Fibroblast of gingiva (primary cell): Measurements from ENCODE around the gene NKIRAS1.
A peak's percentile ranks its signal among the peaks of the same experiment; 100 is the strongest.
"Not testable (repeated sequence)": the region's sequence is repeated elsewhere in the genome, so short reads cannot be mapped to it uniquely, and the experiment has no call there.

ENCODE experiments used
- DNase-seq: peaks from one replicate; pipeline ENCODE4 v3.0.0-alpha.2; 2011; ENCODE audit warnings: low read depth

NKIRAS1 gene

DNA sequence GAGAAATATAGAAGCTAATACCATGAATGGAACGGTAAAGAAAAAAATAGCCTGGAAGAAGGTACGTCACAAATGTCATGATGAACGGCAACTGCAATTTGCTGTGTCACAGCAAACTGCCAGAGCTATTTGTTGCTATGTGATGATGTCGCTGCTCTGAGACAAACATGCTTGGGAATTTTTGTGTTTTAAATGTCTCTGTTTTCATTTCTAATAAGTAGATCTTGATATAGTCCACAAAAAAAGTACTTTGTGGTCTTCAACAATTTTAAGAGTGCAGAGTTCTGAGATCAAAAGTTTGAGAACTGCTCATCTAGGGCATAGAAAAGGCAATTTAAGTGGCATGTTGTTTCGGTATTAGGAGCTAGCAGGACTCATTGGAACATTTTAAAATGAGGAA lies 24.0 kb upstream of the NKIRAS1 start:
- no peak for DNase-seq

DNA sequence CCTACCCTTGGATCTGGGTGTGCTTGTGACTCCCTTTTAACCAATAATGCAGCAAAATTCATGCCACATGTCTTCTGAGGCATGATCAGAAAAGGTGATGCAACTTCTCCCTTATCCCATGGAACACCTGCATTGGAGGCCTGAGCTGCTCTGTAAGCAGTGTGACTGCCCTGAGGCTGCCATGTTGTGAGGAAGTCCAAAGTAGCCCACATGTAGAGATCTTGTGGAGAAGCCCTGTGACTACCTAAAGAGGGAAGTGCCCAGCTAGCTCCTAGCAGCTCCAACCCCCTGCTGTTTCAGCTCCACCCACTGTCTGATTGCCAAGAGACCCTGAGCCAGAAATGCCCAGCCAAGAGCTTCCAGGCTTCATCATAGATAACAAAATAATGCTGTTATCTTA lies 21.9 kb upstream of the NKIRAS1 start:
- no peak for DNase-seq

DNA sequence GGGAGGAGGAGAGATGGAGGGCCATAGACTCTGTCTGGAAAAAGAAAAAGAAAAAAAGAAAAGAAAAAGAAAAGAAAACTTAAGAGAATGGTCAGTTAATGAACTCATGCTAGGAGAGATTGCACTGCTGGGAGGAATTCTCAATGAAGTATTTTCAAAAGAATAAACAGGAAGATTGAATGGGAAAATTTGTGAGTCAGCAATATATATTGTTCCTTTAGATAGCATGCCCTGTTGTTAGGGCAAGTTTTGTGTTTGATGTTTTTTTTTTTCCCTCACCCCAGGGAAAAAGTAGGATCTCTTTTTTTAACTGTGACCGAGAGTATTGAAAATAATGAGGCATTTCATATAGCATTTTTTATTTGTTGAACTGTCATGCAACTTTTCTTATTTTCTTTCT lies 20.5 kb upstream of the NKIRAS1 start:
- DNase-seq = no peak

DNA sequence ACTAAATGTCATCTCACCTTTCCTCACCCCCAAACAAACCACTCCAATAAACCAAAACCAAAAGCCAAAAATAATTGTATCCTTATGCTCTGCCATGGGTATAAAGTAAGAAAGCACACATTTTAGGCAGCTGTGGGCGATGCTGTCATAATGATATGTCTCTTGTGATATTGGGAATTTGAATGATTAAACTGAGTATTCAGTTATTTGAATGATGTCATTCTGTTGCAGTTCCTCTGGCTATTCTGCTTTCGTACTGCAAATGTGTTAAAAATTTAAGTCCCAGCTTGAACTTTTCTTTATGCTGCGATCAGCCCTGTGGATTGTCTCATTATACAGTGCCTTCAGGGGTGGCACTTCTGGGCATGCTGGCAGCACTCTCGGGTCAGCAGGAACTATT lies 17.5 kb upstream of the NKIRAS1 start:
- no peak for DNase-seq

DNA sequence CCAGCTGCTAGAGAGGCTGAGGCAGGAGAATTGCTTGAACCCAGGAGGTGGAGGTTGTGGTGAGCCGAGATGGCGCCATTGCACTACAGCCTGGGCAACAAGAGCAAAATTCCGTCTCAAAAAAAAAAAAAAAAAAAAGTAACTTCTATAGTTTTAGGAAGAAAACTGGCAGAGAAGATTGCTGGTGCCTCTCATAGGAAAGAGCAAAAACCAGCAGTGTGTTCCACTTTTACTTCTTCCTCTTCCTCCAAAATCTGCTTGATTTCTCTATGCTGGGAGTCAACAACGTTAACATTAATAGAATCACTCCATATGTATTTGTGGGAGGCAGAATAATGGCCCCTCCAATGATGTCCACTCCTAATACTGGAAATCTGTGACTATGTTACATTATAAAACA lies 15.8 kb upstream of the NKIRAS1 start:
- DNase-seq = no peak

DNA sequence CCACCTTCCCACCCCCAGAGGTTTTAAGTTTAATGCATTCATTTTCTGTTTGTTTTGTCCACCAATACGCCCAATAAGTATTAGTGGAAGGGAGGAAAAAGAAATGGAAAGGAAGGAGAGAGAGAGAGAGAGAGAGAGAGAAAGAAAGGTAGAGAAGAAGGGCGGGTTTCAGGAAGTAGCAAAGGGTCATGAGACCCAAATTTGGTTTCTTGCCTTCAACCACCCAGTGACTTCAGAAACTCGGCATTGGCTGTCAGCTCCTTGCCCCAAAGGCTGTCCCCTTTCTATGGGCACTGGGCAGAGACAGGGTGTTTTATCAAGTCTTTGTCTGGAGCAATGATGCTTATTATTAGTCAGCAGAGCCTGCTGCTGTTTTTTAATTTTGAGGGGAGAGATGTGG lies 14.8 kb upstream of the NKIRAS1 start:
- DNase-seq = no peak

DNA sequence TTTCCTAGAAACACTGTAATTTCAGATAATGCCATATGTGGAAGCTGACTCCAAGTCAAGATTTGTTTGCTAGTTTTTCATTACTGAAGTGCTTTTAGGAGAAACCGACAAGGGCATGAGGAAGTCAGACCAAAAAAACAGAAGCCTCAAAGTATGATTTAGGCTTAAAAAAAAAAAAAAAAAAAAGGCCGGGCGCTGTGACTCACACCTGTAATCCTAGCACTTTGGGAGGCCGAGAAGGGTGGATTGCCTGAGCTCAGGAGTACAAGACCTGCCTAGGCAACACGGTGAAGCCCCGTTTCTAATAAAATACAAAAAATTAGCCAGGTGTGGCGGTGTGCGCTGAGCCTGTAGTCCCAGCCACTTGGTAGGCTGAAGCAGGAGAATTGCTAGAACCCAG lies 11.7 kb upstream of the NKIRAS1 start:
- DNase-seq = no peak

DNA sequence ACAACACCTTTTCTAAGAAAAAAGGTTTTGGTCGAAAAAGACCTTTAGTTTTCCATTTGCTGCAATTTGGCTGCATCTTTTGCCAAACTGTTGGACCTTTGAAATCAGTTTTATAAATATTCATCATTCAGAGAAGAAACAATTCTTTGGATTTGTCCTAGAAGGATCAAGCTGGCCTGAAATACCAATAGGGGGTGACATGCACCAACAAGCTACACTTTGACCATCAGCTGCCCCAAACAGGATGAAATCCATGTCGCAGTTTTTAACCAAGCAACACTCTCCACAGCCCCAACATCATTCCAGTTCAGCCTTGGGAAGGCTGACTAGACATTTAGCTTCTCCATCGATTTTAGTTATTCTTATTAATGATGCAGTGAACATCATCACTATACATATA lies 9.9 kb upstream of the NKIRAS1 start:
- peak; percentile 14 for DNase-seq

DNA sequence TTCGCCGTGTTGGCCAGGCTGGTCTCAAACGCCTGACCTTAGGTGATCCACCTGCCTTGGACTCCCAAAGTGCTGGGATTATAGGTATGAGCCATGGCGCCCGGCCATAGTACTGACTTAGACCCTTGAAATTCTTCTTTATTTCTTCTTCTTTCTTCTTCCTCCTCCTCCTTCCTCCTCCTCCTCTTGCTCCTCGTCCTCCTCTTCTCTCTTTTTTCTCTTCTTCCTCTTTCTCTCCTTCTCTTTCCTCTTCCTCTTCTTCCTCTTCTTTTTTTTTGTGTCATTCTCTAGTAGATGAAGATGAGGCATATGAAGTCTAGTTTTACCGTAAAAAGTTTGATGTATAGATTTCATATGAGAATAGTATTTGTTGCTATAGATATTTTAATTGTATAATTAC lies 9.5 kb upstream of the NKIRAS1 start:
- no peak for DNase-seq

DNA sequence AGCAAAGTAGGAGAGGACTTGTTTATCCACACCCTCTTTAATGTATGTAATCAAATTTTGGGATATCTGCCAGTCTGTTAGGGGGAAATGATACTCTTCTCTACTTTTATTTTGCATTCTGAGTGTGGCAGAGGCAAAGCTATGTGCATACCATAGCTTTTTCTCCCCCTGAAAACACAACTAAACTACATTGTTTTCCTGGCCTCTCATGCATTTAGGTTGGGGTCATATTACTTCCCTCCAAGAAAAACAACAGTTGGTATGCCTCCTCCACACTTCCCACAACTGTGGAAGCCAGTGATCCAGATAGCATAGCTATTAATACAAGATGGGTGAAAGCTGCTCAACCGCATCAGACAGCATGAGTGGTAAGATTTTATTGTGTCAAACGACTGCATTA lies 7.0 kb upstream of the NKIRAS1 start:
- peak; percentile 17 for DNase-seq

DNA sequence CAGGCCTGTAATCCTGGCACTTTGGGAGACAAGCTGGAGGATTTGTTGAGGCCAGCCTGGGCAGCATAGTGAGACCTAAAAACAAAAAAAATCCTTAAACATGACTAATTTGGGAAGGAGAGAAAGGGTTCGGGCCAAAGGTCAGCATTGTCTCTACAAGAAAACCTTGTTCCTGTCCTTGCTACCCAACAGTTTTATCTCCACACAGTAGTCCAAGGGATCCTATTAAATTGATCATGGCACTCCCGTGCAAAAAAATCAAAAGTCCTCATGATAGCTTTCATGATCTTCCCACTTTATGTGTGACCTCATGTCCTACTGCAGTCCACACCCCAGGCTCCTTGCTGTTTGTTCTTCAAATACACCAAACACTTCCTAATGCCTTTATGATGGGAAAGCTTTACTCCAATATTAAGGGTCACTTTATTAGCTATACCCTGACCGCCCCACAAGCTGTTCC lies 4.3 kb upstream of the NKIRAS1 start:
- no peak for DNase-seq

DNA sequence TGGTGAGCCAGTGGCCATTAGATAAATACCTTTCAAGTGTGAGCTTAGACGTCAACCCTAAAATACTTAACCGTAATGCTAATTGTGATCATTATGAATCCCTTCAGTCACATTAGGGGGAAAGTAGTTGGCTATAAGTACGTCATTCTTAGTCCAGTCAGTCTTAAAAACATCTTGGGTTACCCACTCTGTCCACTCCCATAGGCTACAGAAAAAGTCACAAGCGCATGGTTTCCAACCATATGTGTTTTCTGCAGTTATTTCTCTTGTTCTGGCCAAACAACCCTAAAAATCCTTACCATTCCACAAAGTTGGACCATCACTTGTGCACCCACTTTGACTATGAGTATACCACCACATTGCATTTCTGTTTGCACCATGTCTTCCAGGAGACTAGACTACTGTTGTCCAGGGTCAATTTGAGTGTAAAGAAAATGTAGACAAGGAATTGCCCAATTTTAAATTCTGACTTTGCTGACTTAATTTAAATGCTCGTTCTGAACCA lies 3.4 kb upstream of the NKIRAS1 start:
- no peak for DNase-seq

DNA sequence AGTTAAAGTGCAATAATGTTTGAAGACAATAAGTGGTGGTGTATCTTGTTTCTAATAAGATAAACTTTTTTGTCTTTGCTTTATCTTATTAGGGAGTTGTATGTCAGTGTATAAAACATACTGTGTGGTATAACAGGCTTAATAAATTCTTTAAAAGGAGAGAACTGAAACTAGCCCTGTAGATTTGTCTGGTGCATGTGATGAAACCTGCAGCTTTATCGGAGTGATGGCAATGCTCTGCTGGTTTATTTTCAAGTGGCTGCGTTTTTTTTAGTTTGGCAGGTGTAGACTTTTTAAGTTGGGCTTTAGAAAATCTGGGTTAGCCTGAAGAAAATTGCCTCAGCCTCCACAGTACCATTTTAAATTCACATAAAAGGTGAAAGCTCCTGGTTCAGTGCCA lies 2.8 kb upstream of the NKIRAS1 start:
- no peak for DNase-seq

DNA sequence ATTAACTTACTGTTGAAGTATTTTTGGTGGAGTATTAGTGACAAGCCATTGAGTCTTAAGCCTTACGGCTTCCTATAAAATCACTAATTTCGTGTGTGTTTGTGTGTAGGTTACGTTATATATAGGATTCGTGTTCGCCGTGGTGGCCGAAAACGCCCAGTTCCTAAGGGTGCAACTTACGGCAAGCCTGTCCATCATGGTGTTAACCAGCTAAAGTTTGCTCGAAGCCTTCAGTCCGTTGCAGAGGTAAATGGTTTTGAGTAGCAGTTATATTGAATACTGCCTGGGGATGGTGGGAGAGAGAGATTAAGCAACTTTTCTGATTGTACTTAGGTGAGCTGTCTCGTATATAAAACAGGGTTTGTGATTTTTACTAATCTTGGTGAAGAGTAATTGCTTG lies 1.5 kb upstream of the NKIRAS1 start:
- not testable (repeated sequence) for DNase-seq

DNA sequence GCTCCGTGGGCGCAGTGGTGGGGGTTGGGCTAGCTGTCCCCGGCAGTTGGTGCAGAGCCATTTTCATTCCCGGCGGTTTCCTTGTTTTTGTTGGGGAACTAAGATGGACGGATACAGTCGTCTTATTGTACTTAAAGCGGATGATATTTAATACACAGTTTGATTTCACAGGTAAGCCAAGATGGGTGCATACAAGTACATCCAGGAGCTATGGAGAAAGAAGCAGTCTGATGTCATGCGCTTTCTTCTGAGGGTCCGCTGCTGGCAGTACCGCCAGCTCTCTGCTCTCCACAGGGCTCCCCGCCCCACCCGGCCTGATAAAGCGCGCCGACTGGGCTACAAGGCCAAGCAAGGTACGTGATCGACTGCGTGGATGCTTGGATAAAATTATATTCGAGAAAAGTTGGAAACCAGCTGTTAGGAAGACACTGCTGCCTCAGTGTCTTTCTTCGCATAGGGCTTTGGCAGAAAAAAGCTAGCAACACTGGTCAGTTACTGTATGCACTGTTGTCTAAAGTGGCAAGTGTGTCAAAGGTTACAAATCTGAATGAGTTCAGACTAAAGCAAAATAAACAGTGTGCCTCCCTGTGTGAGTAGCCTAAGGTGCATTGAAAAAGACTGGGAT lies 1.0 kb upstream of the NKIRAS1 start:
- DNase-seq = peak; percentile 22

DNA sequence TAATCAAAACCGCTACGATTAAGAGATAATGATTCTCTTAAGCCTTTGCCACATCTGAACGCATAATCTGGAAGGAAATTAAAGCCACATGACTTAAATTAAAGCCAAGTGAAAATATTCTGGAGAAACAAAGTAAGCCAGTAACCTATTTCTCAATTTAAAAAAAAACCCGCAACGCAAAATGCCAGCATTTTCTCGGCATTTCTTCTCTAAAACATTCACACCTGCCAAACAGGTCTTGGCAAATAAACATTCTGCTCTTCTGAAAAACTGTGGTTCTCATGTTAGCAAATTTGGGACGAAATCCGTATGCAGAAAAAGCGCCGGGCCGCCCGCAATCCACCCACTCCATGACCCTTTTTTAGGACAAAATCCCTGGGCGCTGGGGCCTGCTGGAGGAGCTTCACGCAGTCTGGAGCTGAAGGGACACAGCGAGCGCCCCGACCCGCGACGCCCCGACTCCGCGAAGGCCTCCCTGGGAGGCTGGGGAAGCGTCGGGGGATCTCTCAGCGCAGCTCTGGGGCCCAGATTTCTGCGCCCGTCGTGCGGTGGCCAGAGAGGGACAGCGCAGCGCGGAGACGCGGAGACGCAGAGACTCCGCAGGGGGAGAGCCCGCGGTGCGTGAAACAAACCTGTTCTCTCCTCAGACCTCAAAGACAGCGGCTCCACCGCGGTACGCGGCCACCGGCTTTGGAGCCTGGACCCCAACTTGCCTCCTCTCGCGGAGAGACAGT lies 471 bp downstream of the NKIRAS1 start:
- DNase-seq = no peak

DNA sequence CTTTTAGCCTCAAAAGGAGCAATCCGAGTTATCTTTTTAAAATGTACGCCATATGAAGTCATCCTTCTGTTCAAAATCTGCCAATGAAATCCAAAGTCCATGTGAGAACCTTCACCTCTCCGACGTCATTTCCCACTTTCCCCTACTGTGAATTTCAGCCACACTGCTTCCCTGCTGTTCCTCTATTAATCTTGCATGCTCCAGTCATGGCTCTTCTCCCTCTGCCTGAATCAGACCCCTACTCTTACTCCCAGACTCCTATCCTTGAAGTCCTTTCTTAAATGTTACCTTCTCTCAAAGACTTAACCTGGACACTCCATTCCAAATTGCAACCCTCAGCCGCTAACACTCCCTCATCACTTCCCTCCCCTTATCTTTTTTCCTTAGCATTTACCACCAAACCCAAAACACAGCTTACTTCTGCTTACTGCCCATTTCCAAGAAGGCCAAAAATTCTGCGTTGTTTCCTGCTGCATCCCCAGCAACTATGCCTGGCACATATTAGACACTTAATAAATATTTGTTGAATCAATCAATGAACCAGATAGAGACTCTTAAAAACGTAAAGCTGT lies 1.2 kb downstream of the NKIRAS1 start:
- peak; percentile 22 for DNase-seq

DNA sequence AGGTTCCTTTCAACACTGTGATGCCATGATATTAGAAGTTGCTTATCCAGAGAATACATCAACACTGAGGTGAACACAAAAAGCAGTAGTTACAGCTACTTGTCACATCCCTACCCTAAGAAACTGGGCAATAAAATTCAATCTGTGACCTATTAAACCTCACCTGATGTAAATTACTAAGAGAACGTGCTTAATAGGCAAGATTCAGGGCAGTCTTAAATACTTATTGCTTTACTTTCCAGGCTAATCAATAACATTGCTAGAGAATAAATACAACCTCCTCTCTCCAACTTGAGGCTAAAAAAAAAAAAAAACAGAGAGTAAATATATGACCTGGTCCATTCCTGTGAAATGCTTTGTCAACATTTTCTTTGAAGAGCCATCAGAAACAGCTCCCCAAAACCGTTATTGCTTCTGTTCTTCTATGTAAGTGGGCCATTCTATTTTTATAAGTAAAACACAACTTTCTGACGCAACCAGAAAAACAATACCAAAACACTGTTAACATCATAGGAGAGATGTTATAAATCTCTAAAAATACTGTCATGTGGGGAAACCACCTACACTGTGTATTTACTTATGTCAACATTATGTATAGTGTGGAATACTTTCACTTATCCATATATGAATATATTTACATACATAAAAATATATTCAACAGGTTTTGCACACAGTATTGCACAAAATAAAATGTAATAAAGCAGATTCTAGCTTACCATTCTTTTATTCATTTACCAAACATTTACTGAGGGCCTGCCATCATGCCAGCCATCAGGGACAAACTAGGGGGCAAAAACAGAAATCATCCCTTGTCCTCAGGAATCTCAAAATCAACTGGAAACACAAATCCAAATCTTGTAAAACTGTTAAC lies 2.7 kb downstream of the NKIRAS1 start:
- DNase-seq = no peak

DNA sequence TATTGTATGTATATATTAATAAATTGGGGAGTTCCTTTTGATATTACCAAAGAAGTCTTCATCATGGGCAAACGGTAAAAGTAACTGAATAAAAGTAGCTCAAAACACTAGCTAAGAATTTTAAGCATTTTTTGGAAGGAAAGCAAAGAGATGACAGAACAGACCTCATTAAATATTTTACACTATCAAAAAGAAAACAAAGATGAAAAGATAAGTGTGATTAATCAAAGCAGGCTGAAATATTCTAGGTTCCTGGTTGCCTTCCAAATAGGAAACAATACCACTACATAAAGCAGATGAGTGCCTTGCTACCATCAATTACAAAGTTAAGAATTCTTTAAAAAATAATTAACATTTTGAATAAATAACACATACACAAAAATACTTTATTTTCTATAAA lies 3.6 kb downstream of the NKIRAS1 start:
- DNase-seq = no peak

DNA sequence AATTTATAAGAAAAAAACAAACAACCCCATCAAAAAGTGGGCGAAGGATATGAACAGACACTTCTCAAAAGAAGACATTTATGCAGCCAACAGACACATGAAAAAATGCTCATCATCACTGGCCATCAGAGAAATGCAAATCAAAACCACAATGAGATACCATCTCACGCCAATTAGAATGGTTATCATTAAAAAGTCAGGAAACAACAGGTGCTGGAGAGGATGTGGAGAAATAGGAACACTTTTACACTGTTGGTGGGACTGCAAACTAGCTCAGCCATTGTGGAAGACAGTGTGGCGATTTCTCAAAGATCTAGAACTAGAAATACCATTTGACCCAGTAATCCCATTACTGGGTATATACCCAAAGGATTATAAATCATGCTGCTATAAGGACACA lies 4.5 kb downstream of the NKIRAS1 start:
- not testable (repeated sequence) for DNase-seq

DNA sequence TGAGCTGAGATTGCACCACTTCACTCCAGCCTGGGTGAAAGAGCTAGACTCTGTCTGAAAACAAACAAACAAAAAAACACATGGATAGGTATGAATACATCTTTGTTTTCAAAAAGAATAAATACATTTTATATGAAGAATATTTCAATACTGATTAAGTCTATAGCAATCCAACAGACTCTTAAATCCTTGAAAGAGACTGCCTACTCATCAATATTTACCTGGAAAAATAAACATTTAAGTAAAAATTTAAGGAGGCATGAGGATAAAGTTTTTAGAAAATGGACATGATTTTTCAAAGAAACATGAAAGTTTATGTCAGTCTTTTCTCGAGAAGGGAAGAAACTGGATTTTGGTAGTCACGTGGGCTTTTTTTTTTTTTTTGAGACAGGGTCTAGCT lies 5.4 kb downstream of the NKIRAS1 start:
- no peak for DNase-seq

DNA sequence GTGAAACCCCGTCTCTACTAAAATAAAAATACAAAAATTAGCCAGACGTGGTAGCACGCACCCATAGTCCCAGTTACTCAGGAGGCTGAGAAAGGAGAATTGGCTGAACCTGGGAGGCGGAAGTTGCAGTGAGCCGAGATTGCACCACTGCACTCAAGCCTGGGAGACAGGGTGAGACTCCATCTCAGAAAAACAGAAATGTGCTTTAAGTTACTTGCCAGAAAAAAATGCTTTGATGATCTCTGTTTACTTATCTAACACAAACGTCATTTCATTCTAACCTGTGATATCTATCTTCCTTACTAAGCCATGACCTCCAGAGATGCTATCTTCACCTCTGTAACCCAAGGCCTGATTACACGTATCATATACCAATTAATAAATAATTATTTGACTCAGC lies 7.4 kb downstream of the NKIRAS1 start:
- DNase-seq = no peak
